GM19193 (cell line): ENCODE measurements around the gene ERBB2.

ENCODE experiments used
- POLR2A ChIP-seq: IDR thresholded peaks from 4 replicates; pipeline ENCODE4 v1.6.1; 2011; ENCODE audit not compliant: insufficient read depth, insufficient read length; ENCODE audit errors: extremely low read depth

ERBB2 gene

DNA sequence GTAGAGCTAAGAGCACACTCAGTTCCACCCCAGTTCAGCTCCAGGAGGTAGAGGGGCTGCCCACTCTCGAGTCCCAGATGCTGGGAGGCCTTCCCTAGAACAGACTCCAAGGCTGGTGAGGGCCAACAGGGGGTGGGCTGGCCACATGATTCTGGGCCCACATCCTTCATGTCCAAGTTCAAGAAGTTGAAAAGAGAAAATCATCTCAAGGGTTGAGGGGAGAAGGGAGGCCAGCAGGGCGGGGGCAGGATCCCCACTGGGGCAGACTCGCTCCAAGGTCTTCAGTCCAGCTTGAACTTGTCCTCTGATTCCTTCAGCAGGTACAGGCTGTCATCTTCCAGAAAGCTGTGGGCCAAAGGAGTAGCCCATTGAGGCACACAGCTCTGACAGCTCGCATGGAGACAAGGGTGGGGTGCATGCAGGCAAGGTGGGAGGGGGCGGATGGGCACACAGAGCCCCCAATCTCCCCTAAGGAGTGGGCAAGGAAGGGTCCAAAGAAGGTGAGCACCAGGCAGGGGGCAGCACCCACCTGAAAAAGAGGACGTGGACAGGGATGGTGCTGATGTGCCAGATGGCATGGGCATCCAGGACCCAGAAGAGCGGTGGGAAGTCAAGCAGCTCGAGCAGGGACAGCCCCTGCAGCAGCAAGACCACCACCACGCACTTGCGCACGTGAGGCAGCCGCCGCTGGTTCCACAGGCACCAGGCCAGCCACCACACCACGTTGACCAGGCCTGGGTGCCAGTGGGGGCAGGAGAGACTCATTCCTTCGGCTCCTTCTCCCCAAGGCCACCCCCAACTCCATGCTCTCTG, 27.1 kb upstream of the ERBB2 start:
- no peak for TF ChIP-seq POLR2A

DNA sequence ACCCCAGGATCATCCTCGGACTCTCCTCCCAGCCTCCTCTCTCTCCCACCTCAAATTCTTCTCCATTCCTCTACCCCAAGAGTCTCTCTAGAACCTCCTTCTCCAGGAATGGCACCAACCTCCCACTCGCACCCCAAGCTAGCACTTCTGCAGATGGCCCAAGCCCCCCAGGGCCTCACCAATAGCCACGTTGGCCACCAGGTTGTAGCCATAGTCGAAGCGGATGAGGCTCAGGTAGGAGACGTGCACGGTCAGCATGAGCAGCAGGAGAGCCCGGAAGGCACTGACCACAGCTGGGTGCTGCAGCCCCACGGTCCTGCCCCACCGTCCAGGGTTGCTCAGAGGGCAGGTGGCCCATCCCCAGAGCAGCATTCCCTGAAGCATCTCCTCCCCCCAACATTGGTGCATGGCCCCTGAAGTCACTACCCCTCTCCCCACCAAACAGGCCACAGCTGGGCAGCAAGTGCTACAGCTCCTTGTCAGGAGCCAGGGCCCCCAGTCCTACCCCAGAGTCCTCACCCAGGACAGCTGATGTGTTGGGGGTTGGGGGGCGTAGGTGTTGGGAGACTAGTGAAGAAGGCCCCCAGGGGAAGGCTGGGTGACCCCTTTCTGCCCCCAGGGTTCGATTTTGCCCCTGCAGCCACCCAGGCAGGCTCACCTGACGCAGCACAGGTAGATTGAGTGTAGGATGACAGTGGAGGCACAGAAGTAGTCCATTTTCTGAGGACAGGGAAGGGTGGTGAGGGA, 26.4 kb upstream of the ERBB2 start:
- no peak for TF ChIP-seq POLR2A

DNA sequence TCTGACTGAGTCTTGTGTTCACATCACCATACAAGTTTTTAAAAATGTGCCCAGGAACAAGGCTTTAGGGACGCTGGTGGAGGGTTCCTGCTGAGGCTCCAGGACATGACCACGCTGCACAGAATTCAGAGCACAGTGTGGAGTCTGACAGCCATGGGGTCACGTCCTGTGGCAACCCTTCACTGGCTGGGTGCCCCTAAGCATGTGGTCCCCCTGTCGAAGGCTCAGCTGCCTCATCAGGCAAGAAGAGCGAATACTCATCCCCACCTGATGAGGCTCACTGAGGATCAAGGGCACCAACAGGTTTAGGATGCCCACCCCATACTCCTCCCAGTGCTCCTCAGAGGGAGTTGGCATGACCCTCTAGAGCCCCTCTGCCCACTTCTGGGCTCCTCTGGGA, 25.7 kb upstream of the ERBB2 start:
- TF ChIP-seq POLR2A = no peak

DNA sequence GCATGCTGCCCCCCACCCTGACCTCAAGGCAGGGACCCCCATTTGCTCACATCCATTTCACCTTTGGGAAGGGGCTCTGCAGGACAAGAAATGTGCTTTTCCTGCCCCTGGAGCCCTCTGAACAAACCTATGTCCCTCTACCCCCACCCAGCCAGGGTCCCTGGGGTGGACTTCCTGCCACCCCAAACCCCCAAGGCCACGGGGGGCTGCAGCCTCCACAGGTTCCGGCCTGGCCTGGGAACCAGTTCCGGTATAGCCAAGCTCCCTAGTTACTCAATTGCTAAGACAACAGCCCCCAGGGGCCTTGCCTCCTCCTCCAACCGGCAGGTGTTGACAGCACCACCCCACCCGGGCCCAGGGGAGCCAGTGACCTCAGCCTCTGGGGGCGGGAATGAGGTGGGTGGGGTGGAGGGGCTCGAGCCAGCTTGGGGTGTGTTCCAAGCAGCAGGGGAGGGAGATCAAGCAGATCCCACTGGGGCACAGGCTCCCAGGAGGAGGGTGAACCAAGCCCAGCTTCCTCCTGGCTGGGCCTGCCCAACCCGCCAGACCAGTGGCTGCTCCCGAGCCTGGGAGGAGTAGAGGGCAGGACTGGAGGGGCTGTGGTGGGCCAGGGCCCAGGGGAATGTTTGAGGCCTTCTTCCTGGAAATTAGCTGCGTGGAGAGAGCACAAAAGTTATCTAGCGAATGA, 25.0 kb upstream of the ERBB2 start:
- TF ChIP-seq POLR2A = no peak

DNA sequence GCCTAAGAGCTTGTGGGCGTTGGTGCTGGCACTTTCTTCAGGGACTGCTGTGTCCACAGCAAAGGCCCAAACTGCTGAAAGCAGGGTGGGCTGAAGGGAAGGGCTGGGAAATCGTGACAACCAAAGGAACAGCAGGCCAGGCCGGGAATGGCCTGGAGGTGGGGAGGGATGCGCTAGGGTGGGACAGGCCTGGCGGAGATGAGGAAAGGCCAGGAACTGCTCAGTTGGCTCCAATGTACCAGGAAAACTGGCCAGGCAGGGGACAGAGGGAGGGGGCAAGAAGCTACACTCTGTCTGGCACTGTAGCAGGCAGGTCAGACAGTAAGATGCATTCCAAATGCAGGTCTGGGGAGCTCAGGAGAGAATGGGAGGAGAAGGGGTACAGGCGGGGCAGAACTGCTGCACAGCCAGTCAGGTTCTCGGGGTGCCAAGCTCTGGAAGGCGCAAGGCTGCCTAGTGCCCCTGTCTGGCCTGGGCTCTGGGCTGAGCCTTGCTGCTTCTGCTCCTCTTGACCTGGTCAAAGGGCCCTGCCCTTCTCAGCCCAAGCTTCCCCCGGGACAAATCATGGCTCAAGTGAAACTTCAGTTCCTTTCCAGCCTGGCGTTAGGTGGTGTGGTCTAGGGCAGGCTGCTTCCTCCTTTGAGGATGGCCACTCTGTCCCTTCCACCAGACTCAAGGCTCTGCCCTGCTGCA, 24.3 kb upstream of the ERBB2 start:
- no peak for TF ChIP-seq POLR2A

DNA sequence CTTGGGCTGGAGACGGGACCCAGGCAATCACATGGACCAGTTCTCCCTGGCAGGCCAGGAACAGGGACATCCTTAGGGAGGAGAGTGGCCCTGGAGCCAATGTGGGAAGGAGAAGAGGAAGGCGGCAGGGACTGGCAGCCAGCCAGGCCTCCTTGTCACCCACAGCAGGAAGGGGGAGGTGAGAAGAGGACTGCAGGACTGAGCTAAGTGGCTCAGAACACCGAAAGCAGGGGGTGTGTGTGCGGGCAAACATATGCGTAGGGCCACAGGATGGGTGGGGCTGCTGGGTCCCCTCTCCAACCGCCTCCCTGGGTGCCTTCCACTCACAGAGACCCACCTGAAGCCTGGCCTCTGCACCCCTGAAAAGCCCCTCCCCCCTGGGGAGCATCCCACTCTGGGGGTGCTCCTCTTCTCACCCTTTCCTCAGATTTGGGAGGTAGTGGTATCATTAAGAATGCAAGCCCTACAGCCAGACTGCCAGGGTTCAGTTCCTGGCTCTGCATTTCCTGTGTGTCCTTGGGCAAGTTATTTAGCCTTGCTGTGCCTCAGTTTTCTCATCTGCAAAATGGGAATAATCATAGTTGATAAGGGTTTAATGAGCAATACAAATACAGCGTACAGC, 23.6 kb upstream of the ERBB2 start:
- no peak for TF ChIP-seq POLR2A

DNA sequence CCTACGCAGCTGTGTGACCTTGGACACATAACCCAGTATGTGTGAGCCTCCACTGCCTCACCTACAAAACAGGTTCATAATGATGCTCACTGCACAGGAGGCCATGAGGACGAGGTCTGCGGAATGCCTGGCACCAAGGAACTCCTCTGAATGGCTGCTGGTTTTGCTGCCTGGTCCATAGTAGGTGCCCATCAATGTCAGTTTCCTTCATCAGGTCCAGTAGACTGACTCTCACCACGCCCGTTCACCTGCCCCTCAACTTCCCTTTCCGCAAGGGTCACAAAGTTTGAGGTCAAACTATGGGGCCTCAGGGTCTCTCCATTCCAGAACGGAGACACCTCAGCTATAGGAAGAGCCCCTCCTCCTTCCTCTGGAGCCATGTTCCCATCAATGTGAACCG, 22.8 kb upstream of the ERBB2 start:
- no peak for TF ChIP-seq POLR2A

DNA sequence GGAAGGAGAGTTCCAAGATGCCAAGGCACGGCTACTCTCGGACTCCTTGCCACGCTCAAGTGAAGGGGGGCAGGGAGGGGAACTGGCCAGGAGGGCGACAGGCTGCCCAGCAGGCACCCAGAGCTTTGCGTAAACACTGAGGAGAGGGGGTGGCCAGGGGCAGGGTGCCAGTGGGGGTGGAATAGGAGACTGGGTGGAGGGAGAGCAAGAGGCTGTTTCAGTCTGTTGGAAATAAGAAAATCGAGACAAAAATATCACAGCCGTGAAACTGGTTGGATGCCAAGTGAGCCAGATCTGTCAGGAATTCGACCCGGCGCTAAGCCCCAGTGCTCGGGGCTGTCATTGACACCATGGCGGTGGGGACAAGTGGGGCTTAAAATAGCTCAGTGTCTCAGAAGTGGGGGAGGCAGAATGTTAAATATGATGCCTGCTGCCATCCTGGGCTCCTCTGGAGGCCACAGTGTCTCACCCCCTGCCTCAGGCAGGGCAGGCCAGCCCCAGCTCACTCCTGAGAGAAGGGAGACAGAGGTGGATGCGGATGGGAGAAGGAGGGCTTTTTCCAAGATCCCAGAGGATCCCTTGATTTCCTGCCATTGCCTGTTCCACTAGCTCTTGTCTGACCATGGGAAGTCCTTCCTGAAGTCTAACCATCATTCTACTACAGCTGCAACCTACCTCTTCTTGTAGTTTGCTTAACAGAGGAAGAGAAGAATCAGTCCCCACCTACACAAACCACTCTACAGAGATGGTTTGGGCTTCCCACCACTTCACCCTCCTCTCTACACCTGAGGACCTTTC, 22.1 kb upstream of the ERBB2 start:
- no peak for TF ChIP-seq POLR2A

DNA sequence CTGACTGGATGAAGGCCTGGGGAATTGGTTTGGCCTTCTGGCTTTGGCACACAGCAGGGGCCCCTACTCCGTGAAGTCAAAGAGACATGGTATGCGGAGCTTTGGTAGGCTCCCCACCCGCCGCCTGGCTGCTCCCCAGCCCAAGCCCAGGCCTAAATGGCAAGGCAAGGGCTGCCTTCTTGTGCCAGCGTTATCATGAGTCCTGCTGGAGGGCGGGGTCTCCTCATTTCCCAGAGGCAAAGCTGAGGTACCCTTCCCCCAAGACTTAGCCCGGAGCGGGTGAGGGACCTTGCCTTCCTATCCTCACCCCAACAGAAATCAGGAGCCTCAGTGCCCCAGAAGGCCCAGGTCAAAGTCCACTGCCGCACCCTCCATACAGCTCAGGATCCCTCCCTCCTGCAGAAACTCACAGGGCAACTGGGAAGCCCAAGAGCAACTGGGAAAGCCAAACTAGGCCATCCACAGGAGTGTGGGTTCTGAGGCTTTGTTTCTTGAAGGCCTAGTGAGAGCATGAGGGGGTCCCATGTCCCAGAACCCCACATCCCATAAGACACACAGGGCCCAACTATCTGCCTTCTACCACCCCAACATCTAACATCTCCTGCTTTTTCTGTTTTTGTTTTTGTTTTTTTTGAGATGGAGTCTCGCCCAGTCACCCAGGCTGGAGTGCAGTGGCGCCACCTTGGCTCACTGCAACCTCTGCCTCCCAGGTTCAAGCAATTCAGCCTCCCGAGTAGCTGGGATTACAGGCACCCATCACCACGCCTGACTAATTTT, 21.3 kb upstream of the ERBB2 start:
- TF ChIP-seq POLR2A = no peak

DNA sequence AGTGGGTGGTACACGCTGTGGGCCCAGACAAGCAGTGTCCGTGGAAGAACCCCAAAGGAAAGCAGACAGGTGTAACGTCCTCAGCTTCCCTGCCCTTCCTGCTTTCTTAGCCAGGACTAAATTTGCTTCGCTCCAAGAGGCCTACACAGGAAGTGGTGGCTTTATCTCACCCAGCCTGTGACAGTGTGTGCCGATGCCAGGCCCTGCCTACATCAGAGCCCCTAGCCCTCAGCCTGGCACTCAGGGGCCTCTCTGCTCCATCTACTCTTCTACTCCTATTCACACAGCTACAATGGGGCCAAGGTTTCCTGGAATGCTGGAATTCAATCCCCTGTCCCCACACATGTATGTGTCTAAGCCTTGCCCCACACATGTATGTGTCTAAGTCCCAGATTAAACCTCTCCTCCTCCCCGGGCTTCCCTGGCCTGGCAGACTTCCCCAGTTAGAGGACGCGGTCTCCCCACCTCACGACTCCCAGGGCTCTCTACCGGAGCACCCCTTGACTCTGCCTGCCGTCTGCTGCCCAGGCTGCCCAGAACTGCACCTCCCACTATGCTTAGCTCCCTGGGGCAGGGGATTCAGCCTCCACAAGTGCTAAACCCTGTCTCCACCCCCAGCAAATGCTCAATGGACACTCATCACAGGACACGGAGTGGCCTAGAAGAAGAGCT, 20.2 kb upstream of the ERBB2 start:
- no peak for TF ChIP-seq POLR2A

DNA sequence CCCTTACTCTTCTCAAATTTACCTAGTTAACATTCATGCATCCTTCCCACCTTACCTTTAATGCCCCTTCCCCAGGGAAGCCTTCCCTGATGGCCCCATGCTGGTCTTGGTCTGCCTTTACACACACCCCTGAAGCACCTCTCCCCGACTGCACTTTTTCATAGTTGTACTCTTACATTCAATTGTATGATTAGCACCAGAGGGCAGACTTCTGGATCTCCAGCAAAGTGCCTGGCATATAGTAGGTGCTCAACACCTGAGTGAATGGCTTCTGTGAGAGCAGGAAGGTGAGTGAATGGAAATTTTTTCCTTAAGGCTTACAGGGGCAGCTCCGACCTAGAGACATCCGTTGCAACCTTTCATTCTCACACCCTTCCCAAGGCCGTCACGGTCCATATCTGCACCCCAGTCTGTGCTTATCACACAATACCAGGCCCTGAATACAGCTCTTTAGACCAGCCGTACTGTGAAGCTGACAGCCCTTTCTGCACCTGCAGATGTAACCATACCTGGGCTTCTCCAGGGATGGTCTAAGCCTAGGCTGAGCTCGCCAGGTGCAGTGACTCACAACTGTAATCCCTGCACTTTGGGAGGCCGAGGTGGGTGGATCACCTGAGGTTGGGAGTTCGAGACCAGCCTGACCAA, 16.4 kb upstream of the ERBB2 start:
- TF ChIP-seq POLR2A = no peak
